PFSK-1 (cell line): ENCODE data around the gene MYH6.

Source experiments
- FOXP2 ChIP-seq: optimal IDR thresholded peaks from 2 replicates; pipeline ENCODE3; 2011; ENCODE audit warnings: borderline replicate concordance, control low read depth, inconsistent platforms; ENCODE audit not compliant: insufficient read depth; ENCODE audit errors: extremely low read length, extremely low read depth
- POLR2AphosphoS5 ChIP-seq: IDR thresholded peaks from 2 replicates; pipeline ENCODE4 v1.6.1; 2012; ENCODE audit warnings: low read depth, mild to moderate bottlenecking, control low read depth, low read length, moderate library complexity
- SIN3A ChIP-seq: IDR thresholded peaks from 2 replicates; pipeline ENCODE4 v1.6.1; 2012; ENCODE audit warnings: mild to moderate bottlenecking, low read length, moderate library complexity, borderline replicate concordance; ENCODE audit not compliant: insufficient read depth
- TAF1 ChIP-seq: IDR thresholded peaks from 2 replicates; pipeline ENCODE4 v1.6.1; 2012; ENCODE audit warnings: low read length, control low read depth, borderline replicate concordance; ENCODE audit not compliant: insufficient read depth
- TF ChIP-seq, protein P1 (sequence below), 2 experiments: IDR thresholded peaks; 2 replicates each; pipeline versions ENCODE4 v1.6.1 to v1.8.0; 2011 to 2012; ENCODE audit warnings: low read depth in 2 of 2, low read length in 2 of 2, control low read depth in 1 of 2, inconsistent platforms in 1 of 2, mild to moderate bottlenecking in 1 of 2, moderate library complexity in 1 of 2; ENCODE audit not compliant: insufficient read depth in 1 of 2

The MYH6 gene

DNA sequence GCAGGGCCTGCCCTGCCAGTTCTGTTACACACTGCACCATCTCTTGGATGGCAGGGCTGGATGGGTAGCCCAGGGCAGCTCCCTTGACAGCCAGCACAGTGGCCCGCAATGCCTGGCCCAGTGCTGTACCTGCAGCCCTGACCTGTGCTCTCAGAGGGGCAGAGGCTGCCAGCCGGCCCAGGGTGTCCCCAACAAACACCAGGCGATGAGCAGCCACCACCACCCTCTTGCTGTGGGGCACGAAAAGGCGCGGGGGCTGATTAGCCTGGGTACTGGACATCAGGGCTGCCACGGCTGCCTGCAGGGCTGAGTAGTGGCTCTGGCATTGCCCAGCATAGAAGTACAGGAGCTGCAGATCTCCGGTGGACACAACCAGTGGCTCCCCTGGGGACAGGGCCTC, 50.8 kb downstream of the MYH6 start:
- TF ChIP-seq SIN3A (no peak), TAF1 (no peak), FOXP2 (no peak), POLR2AphosphoS5 (no peak)
- TF ChIP-seq, protein P1, sequence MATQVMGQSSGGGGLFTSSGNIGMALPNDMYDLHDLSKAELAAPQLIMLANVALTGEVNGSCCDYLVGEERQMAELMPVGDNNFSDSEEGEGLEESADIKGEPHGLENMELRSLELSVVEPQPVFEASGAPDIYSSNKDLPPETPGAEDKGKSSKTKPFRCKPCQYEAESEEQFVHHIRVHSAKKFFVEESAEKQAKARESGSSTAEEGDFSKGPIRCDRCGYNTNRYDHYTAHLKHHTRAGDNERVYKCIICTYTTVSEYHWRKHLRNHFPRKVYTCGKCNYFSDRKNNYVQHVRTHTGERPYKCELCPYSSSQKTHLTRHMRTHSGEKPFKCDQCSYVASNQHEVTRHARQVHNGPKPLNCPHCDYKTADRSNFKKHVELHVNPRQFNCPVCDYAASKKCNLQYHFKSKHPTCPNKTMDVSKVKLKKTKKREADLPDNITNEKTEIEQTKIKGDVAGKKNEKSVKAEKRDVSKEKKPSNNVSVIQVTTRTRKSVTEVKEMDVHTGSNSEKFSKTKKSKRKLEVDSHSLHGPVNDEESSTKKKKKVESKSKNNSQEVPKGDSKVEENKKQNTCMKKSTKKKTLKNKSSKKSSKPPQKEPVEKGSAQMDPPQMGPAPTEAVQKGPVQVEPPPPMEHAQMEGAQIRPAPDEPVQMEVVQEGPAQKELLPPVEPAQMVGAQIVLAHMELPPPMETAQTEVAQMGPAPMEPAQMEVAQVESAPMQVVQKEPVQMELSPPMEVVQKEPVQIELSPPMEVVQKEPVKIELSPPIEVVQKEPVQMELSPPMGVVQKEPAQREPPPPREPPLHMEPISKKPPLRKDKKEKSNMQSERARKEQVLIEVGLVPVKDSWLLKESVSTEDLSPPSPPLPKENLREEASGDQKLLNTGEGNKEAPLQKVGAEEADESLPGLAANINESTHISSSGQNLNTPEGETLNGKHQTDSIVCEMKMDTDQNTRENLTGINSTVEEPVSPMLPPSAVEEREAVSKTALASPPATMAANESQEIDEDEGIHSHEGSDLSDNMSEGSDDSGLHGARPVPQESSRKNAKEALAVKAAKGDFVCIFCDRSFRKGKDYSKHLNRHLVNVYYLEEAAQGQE (IDR thresholded peaks at IDR 0.05; ENCODE audit: insufficient read depth in 1 of 2, low read depth in 2 of 2, low read length in 2 of 2), result no peak

DNA sequence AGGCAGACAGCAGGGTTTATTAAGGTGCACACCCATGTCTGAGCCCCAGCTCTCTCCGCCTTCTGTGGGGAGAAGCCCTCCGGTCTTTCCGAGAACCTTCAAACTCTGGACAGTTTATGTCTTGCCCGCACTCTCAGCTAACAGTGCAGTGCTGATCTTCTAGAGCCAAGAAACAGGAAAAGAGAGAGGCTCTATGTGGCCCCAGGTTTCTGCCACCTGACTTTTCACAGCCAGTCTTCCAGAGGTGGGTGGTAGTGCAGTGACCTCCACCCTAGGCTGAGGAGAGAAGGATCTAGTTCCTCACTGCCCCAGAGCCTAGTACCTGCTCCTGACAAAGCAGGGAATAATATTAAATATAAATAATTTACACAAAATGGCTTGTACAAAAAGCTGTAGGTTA, 51.4 kb downstream of the MYH6 start:
- TF ChIP-seq SIN3A (no peak), POLR2AphosphoS5 (no peak), TAF1 (no peak), FOXP2 (no peak)
- TF ChIP-seq, protein P1 (IDR thresholded peaks at IDR 0.05; ENCODE audit: insufficient read depth in 1 of 2, low read depth in 2 of 2, low read length in 2 of 2), result no peak

DNA sequence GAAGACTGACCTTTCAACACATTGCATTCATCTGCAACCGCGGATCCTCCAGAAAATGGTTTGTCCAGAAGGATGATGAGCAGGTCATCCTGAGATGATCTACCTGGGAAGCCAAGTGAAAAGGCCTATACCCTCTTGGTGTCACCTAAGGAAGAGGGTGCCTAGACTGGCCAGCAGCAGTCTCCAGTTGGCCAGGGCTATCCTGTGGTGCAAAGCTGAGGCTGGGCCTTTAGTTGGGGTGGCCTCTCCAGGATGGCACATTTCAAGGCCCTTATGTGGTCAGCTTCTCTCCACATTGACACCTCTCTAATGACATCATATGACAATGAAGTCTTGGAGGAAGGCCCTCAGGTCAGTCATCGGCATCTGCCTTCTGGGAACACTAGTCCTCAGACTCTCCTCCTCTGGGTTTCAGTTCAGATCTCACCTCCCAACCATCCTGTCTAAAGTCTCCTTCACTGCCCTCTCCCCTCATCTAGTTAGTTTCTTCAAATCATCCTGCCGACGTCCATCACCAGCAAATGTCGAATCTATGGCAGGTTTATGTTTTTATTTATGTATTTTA, 52.1 kb downstream of the MYH6 start:
- TF ChIP-seq POLR2AphosphoS5 (no peak), SIN3A (no peak), FOXP2 (no peak), TAF1 (no peak)
- TF ChIP-seq, protein P1 (IDR thresholded peaks at IDR 0.05; ENCODE audit: insufficient read depth in 1 of 2, low read depth in 2 of 2, low read length in 2 of 2), result no peak

DNA sequence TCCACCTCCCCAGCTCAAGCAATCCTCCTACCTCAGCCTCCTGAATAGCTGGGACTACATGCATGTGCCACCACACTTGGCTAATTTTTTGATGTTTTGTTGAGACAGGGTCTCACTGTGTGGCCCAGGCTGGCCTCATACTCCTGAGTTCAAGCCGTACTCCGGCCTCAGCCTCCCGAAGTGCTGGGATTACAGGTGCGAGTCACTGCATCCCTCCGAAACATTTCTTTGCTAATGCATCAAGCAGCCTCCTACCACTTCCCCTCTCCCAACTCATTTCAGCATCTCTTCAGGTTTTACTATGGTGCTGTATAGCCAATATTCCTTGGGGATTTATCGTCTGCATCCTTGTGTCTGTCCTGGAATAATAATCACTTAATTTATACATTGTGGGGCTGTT, 53.1 kb downstream of the MYH6 start:
- TF ChIP-seq TAF1 (no peak), POLR2AphosphoS5 (no peak), FOXP2 (no peak), SIN3A (no peak)
- TF ChIP-seq, protein P1 (IDR thresholded peaks at IDR 0.05; ENCODE audit: insufficient read depth in 1 of 2, low read depth in 2 of 2, low read length in 2 of 2), result no peak

DNA sequence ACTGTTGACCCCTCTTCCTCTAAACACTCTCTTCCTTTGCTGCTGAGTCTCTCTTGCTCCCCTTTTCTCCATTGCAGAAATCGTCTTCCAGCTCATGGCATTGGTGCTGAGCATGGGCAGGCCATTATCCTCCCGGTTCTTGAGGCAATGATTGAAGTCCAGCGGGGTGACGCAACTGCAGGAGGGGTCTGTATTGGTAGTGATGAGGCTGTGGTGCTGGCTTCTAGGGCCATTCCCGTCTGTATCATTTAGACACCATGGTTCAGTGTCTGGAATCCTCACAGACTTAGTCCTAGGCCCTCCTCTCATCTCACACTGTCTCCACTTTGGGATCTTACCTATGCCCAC, 54.7 kb downstream of the MYH6 start:
- TF ChIP-seq SIN3A, result no peak
- no peak for TF ChIP-seq FOXP2
- TF ChIP-seq, protein P1 (IDR thresholded peaks at IDR 0.05; ENCODE audit: insufficient read depth in 1 of 2, low read depth in 2 of 2, low read length in 2 of 2), result no peak
- TF ChIP-seq POLR2AphosphoS5, result no peak
- TF ChIP-seq TAF1, result no peak
